ENCODE data around the gene IL11.

DNA sequence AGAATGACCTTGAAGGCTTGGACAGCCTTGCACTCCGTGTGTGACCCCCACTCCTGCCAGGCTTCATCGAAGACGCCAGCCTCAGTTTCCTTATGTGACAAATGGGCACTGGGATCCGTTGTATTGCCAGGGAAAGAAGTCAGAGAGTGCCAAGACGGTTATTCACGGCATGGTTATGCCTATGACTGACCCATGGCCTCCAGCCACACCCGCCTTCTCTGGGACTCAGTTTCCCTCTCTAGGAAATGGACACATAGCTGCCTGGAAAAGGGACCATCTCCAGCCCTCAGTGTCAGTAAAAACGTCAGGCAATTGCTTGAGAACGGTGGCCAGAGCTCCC is 38.2 kb upstream of the IL11 start:
- TF ChIP-seq CTCF (IDR thresholded peaks at IDR 0.05), result no peak
- TF ChIP-seq POLR2A (IDR thresholded peaks at IDR 0.05), result no peak
